Ascending aorta (tissue), 2 donors: ENCODE data around the gene PPP1R3C. TPM values are rescaled to one million over a fixed set of nuclear protein-coding genes. Genes with fewer than 3 reads are reported as not detected.

Experiments used
- DNase-seq, 2 donors: peaks; one replicate each; pipeline ENCODE4 v3.0.0-alpha.2; 2019; ENCODE audit warnings: low spot score in 2 of 2
- H3K27ac ChIP-seq, 2 donors: fragments of 200-600 bp; sonication (generic); one replicate each; pipeline ENCODE4 v1.5.1; 2016 to 2017; ENCODE audit warnings: mild to moderate bottlenecking in 1 of 2
- H3K27me3 ChIP-seq: fragments of 200-600 bp; sonication (generic); one replicate; pipeline ENCODE4 v1.5.1; 2017
- H3K36me3 ChIP-seq, 2 donors: fragments of 200-600 bp; sonication (generic); one replicate each; pipeline ENCODE4 v1.5.1; 2016
- H3K4me1 ChIP-seq, 2 donors: fragments of 200-600 bp; sonication (generic); one replicate each; pipeline ENCODE4 v1.5.1; 2016 to 2017; ENCODE audit warnings: mild to moderate bottlenecking in 1 of 2
- H3K4me3 ChIP-seq, 2 donors: fragments of 200-600 bp; sonication (generic); one replicate each; pipeline ENCODE4 v1.5.1; 2016 to 2017; ENCODE audit warnings: mild to moderate bottlenecking in 1 of 2
- H3K9me3 ChIP-seq, 2 donors: fragments of 200-600 bp; sonication (generic); one replicate each; pipeline ENCODE4 v1.5.1; 2016
- intact Hi-C: fragments of 100-400 bp; cut with DNase I; formaldehyde crosslinking; loops from one replicate; pipeline ENCODE4 v1.15.1; 2023
- total RNA-seq: library from RNA; depleted of rRNA; stranded (reverse); fragments of >200 nt; gene quantifications from one replicate; pipeline ENCODE4 v1.1.0, GENCODE V29; 2016
- TF ChIP-seq, protein P1 (sequence below), 3 experiments: fragments of 200-600 bp in 2 of 3; fragments of 450-650 bp in 1 of 3; sonication (generic) in 2 of 3; IDR thresholded peaks; one replicate each; pipeline ENCODE4 v1.5.1; 2016 to 2019; ENCODE audit warnings: antibody characterized with exemption in 3 of 3, mild to moderate bottlenecking in 1 of 3, moderate library complexity in 1 of 3

The PPP1R3C gene
- total RNA-seq, 1 donor from 2014 or later = 2.0 TPM

DNA sequence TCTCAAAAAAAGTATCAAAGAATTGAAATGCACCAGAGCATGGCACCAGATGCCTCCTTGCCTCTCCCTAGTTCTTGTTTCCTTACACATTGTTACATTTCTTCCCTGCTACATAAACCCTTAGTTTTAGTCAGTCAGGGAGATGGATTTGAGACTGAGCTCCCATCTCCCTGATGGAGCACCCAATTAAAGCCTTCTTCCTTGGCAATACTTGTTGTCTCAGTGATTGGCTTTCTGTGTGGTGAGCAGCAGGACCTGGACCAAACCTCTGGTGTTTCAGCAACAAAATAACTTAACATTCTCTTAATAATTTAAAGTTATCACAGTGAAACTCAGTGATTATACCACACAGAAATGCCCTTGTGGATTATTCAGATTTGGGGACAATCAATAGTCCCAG is 26.9 kb downstream of the PPP1R3C start:
- intact Hi-C loops = no loop called here
- Histone ChIP-seq H3K4me3 (no peak overlapping the region), H3K36me3 (no peaks in the 10 kb centered on the region), H3K4me1 (peaks cover 9 to 54% of the 10 kb centered on the region in 2 donors), H3K9me3 (peaks cover 0 to 10% of the 10 kb centered on the region in 2 donors), H3K27ac (peak overlapping the region; percentile 85 to 87), H3K27me3 (no peaks in the 10 kb centered on the region)
- DNase-seq = no peak
- TF ChIP-seq, protein P1, sequence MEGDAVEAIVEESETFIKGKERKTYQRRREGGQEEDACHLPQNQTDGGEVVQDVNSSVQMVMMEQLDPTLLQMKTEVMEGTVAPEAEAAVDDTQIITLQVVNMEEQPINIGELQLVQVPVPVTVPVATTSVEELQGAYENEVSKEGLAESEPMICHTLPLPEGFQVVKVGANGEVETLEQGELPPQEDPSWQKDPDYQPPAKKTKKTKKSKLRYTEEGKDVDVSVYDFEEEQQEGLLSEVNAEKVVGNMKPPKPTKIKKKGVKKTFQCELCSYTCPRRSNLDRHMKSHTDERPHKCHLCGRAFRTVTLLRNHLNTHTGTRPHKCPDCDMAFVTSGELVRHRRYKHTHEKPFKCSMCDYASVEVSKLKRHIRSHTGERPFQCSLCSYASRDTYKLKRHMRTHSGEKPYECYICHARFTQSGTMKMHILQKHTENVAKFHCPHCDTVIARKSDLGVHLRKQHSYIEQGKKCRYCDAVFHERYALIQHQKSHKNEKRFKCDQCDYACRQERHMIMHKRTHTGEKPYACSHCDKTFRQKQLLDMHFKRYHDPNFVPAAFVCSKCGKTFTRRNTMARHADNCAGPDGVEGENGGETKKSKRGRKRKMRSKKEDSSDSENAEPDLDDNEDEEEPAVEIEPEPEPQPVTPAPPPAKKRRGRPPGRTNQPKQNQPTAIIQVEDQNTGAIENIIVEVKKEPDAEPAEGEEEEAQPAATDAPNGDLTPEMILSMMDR (IDR thresholded peaks at IDR 0.05) = no peak

DNA sequence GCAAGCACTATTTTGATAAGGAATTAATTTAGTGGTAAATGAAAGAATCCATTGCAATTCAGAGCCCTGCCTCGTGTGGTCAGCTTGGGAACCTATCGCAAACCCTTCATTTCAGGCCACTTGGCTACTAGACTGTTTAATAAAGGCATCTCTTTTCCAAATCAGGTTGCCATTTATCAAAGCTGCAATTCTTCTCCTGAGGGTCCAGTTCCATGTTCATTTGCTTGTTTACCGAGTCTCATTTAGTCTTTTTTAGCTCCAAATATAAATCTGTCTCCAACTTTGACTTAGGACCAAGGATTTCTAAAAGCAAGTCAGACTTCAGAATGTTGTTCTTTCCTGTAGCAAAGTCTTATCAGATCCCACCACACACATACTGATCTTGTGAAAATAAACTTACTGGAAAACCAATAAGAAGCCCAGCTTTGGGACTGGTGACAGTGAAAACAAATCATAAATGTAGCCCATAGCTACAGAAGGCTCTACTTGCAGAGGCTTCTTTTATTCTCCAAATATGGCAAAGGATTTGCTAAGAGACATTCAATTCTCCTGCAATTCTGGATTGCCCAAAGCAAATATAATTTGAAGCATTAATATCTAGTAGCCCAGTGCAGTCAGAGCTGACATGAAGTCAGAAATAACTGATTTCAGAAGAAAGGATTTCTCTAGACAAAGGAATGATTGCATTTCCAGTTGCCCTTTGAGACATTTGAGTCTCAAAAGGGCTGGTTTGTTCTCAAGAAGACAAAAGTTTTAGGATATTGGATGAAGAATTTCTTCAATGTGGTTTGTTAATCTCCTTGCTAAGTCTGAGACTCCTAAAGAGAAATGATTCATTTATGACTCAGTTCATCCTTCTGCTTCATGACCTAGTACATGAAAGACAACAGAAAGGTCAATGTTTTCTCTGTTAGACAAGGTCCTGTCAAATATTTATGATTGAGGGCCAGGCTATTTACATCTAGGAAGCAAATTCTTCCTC is 28.0 kb downstream of the PPP1R3C start:
- peaks cover 8 to 53% of the 10 kb centered on the region in 2 donors for H3K4me1 ChIP-seq
- DNase-seq = no peak
- intact Hi-C loops = no loop called here
- peak overlapping the region; percentile 85 to 87 for H3K27ac ChIP-seq
- H3K4me3 ChIP-seq = no peak overlapping the region
- H3K36me3 ChIP-seq = no peaks in the 10 kb centered on the region
- TF ChIP-seq, protein P1 (IDR thresholded peaks at IDR 0.05) = peak in 1 of 3 experiments; percentile 19
- peaks cover 0 to 10% of the 10 kb centered on the region in 2 donors for H3K9me3 ChIP-seq
- no peaks in the 10 kb centered on the region for H3K27me3 ChIP-seq

DNA sequence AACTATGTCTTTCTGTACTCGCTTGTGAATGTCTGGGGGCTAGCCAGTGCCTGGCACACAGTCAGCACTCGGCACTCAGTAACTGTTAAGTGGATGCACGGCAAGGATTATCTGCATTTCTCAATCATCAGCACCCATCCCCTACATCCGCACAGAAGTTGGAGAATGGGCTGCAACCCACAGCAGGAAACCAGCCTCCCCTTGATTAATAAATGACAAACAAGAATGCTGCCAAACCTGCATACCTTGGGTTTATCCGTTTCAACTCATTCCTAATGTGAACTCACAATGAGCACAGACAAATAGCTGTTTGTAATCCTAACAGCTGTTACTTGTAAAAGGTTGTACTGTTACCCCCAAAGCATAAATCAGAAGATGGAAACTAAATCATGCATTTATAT is 28.9 kb downstream of the PPP1R3C start:
- no peak for DNase-seq
- intact Hi-C loops = no loop called here
- Histone ChIP-seq H3K4me1 (peaks cover 8 to 44% of the 10 kb centered on the region in 2 donors), H3K27ac (peak overlapping the region; percentile 85 to 87), H3K9me3 (peaks cover 0 to 10% of the 10 kb centered on the region in 2 donors), H3K36me3 (no peaks in the 10 kb centered on the region), H3K27me3 (no peaks in the 10 kb centered on the region), H3K4me3 (no peak overlapping the region)
- TF ChIP-seq, protein P1 (IDR thresholded peaks at IDR 0.05) = no peak

DNA sequence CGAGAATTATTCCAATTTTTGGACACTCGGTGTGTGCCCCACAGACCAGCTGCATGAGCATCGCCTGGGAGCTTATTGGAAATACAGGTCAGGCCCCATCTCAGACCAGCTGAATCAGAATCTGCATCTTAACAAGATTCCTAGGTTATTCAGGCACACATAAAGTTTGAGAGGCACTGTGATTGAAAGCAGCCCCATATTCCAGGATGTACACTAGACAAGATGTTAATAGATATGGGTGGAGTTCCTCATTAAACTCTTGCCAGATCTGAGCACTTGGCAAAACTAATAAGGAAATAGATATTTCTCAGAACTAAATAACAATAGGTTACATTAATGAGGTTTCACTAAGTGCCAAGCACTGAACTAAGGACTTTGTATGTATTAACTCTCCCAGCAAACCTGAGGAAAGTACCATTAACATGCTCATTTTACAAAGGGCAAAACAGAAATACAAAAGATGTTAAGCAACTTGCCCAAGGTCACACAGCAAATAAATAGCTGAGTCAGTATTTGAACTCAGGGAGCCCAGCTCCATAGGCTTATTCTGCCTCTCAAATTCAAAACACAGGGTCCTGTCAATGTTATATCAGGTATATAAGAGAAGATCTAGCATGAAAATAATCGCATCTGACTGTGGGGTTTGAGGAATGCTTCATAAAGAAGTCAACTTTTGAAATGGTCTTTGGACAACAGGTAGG is 29.9 kb downstream of the PPP1R3C start:
- peaks cover 8 to 43% of the 10 kb centered on the region in 2 donors for H3K4me1 ChIP-seq
- TF ChIP-seq, protein P1 (IDR thresholded peaks at IDR 0.05) = no peak

DNA sequence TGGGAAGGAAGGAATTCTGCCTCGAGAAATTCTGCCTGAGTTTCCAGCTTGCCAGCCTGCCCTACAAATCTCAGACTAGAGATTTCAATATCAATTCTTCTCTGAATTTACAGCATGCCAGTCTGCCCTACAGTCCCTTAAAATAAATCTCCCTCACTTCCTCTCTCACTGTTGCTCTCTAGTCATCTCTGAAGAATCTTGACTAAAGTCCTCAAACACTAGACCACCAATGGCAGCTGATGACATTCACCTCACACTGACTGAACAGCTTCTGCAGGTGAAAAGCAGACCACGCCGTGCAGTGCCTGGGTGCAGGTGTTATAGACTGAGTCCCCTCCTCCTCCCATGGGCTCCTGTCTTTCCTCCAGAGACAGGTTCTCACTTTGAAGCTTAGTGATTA is 30.4 kb downstream of the PPP1R3C start:
- intact Hi-C loops = no loop called here
- peak overlapping the region; percentile 85 to 87 for H3K27ac ChIP-seq

More for the DNA sequence above, 29.9 kb downstream of the PPP1R3C start:
- no peaks in the 10 kb centered on the region for H3K36me3 ChIP-seq
- no peak overlapping the region for H3K4me3 ChIP-seq
- intact Hi-C loops = no loop called here
- H3K27ac ChIP-seq = peak overlapping the region; percentile 85 to 87
- DNase-seq = no peak
- peaks cover 0 to 10% of the 10 kb centered on the region in 2 donors for H3K9me3 ChIP-seq
- H3K27me3 ChIP-seq = no peaks in the 10 kb centered on the region

More for the DNA sequence above, 30.4 kb downstream of the PPP1R3C start:
- H3K4me1 ChIP-seq = peaks cover 10 to 43% of the 10 kb centered on the region in 2 donors
- H3K4me3 ChIP-seq = no peak overlapping the region
- H3K9me3 ChIP-seq = peaks cover 0 to 10% of the 10 kb centered on the region in 2 donors
- TF ChIP-seq, protein P1 (IDR thresholded peaks at IDR 0.05) = no peak
- DNase-seq = no peak
- no peaks in the 10 kb centered on the region for H3K36me3 ChIP-seq
- no peaks in the 10 kb centered on the region for H3K27me3 ChIP-seq
